Testis (tissue), 2 donors: Measurements from ENCODE around the gene ME1.

ENCODE experiments used
- CTCF ChIP-seq, 3 experiments: fragments of 450-650 bp in 2 of 3; fragments of 200-600 bp in 1 of 3; sonication (generic) in 1 of 3; IDR thresholded peaks; one replicate each; pipeline ENCODE4 v1.5.1; 2016 to 2019; ENCODE audit warnings: antibody characterized with exemption in 3 of 3, mild to moderate bottlenecking in 2 of 3, moderate library complexity in 1 of 3
- POLR2A ChIP-seq: fragments of 450-650 bp; IDR thresholded peaks from one replicate; pipeline ENCODE4 v1.6.1; 2017; ENCODE audit warnings: antibody characterized with exemption, mild to moderate bottlenecking, moderate library complexity

- no peak for TF ChIP-seq CTCF (IDR thresholded peaks at IDR 0.05)
- no peak for TF ChIP-seq POLR2A
These were observed 204.3 kb downstream of the ME1 start for GRCh38 chr6:83226517-83226916.
